ENCODE data around the gene RHBDD3.
A peak's percentile ranks its signal among the peaks of the same experiment; 100 is the strongest.
"Not testable (repeated sequence)": the region's sequence is repeated elsewhere in the genome, so short reads cannot be mapped to it uniquely, and the experiment has no call there.

Gene RHBDD3

GRCh38 chr22:29245626-29246385, 22.0 kb downstream of the RHBDD3 start:
- DNase-seq = peak; percentile 18 to 66 (median 51)

DNA sequence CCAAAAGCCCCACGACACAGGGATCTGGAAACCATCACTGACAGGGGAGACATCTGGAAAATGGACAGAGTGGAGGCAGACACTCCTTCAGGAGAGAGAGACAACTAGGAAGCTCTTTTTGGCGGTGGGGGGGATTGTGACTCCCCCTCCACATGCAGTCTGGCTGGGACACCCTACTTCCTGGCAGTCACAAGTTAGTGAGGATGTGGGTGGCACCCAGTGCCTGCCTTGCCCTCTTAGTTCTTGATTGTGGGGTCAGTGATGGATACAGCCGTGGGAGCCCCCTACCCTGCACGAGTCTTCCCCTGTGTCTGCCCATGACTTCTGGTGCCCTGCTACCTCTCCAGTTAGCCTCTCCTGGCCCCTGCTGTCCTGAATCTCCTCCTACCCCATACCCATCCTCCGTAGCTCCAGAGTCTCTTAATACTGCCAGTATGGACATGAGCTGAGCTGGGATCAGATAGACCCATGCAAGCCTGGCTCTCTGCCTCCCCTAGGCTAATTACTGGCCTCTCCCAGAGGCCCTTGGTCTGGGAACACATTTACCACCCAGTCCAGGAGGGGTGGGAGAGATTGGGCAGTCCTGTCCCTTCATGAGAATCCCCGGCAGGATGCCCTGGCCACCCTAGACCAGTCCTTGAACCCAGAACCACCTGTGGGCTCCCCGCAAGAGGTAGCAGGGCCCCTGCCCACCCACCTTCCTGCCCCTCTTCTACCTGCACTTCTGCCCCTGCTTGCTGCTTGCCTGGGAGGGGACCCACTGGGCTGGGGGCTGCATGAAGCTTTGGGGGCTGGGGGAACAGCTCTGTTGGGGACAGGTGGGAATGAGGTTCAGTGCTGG, 22.8 kb downstream of the RHBDD3 start:
- DNase-seq = no peak

GRCh38 chr22:29243874-29244446, 23.8 kb downstream of the RHBDD3 start:
- no peak for DNase-seq

DNA sequence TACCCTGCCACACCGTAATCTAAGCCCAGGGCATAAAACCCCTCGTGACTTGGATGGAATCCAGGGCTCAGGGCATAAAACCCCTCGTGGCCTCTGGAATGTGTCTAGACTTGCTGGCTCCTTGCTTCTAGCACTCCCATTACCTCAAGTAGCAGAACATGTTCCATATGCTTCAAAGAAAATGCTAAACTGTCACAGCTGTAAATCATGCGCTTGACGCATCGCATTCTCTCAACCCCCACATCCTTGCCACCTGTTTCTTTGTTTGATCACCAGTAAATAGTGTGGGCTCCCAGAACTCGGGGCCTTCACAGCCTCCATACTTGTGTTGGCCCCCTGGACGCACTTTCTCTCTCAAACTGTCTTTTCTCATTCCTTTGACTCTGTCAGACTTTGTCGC, 27.3 kb downstream of the RHBDD3 start:
- not testable (repeated sequence) for DNase-seq

GRCh38 chr22:29233277-29233877, 34.4 kb downstream of the RHBDD3 start:
- no peak for DNase-seq

DNA sequence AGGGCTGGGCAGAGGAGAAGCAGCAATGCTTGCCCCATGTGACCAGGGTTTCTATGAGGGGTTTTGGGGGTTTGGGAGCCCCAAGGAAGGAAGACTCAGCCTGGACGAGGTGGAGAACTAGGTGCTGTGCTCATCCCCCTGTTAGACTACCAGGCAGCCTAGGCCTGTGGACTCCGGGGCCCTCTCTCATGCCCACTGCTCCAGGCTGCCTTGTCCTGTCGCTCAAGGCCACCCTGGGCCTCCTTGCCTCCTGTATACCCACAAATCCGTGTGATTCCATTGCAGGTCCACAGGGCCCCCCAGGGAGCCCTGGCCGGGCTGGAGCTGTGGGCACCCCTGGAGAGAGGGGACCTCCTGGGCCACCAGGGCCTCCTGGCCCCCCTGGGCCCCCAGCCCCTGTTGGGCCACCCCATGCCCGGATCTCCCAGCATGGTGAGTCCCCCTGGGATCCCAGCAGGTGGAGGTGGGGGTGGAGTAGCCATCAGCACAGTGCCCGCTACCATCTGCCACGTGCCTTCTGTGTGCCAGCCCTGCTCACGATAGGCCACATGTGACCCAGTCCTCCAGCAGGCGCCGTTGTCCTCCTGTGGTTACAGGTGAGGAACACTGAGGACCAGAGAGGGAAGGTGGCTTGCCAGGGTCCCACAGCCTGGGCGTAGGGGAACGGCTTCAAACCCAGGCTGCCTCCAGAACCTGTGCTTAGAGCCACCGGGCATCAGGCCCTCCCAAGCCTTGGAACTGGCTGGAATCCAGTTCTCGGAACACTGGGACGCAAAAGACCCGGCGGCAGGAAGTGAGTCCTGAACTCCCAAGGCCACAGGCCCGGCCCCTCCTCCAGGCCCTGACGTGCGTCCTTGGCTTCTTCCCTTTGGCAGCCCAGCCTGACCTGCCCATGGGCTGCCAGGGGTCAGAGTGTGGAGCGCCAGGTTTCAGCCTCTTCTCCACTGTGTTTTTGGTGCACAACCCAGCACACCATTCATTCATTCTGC, 35.5 kb downstream of the RHBDD3 start:
- no peak for DNase-seq

- DNase-seq = no peak
These were observed 36.6 kb downstream of the RHBDD3 start for GRCh38 chr22:29230972-29231875.

DNA sequence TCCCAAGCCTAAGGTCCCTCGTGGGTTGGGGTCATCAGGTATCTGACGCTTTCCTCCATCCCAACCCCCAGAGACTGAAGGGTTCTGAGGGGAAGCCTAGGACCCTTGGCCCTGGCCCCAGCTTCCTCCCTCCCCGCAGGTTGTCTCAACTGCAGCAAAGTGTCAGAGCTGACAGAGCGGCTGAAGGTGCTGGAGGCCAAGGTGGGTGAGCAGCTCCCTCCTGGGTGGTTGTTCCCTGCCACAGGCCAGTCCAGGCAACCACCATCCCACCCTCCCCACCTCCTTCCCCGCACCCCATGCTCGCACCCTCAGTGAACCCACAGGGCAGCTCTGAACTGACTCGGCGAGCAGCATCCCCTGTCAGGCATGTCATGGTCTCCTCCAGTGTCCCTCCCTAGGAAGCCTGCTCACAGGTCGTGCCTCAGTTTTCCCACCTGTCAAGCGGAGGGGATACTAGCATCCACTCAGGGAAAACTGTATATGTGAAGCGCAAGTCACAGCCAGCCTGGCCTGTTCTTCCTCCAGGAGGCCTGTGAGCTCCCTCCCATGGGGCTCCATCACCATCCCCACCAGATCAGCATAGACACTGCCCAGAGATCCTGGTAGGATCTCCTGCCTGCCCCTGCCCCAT, 41.3 kb downstream of the RHBDD3 start:
- DNase-seq = no peak

- DNase-seq = no peak
These were observed 42.2 kb downstream of the RHBDD3 start for GRCh38 chr22:29225422-29226090.

DNA sequence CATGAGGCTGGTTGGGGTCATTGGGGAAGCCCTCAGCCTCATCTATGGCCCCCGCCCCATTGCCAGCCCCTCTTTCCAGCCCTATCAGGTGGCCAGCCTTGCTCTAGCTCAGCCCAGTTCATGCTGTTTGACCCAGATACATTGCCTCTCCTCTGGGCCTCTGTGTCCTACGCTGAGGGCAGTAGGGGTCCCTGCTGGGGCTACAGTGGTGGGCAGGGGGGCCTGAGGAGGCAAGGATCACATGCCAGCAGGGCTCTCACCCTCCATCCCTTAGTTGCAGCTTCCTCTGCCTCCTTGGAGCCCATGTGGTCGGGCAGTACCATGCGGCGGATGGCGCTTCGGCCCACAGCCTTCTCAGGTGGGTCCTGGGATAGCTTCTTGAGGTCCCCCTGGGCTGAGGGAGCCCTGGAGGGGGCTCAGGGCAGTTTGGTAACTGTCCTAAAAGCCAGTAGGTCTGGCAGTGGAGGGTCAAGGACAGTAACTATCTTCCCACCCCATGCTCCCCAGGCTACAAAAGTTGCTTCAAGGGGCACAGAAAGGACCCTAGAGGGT, 42.8 kb downstream of the RHBDD3 start:
- no peak for DNase-seq

GRCh38 chr22:29224121-29224858, 43.5 kb downstream of the RHBDD3 start:
- DNase-seq = no peak

- no peak for DNase-seq
These were observed 47.7 kb downstream of the RHBDD3 start for GRCh38 chr22:29219881-29220670.

DNA sequence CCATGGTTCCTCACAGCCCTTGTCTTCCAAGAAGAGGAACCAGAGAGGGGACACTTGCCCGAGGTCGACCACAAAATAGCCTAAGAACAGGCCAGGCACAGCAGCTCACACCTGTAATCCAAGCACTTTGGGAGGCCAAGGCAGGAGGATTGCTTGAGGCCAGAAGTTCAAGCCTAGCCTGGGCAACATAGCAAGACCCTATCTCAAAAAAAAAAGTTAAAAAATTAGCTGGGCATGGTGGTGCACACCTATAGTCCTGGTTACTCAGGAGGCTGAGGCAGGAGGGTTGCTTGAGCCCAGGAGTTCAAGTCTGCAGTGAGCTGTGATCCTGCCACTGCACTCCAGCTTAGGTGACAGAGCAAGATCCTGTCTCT, 48.4 kb downstream of the RHBDD3 start:
- DNase-seq = not testable (repeated sequence)

- no peak for DNase-seq
These were observed 48.9 kb downstream of the RHBDD3 start for GRCh38 chr22:29218758-29219408.

DNA sequence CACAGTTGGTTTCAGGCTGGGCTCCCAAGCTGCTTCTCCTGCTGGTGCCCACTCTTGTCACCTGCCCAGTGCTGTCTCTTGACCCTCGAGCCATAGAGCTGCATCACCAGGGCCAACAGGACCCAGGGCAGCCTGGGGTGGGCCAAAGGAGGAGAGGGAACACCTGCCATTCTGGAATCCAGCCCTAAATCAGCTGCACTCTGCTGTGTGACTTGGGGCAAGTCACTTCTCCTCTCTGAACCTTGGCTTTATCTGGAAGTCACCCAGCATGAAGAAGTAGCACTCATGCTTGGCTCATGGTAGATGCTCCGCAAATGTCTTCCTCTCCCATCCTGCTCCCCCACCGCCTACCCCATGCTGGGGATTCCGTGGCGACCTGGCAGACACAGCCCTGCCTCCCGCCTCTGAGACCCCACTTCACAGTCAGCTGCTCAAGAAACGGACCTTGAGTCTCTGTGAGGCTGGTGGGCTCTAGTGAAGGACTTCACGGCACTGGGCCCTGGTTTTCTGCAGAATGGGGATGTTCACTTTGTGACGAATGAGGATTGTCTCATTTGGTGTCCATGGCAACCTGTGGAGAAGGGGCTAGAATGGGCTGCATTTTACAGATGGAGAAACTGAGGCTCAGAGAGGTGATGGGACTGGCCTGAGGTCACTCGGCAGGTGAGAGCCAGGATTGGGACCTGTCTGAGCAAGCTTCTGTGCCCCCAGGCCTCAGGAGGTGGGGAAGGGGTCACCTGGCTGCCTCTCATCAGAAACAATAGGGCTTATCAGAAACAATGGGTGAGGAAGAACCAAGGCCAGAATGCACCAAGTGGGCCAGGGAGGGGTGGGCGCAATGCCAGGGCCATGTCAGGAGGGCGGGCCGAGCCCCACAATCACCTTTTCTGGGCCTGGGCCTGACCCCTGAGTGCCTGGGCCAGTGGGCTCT, 49.7 kb downstream of the RHBDD3 start:
- DNase-seq = no peak

Measured in stimulated activated naive CD4-positive, alpha-beta T cell (primary cell).